Measurements from ENCODE around the gene GID8.

GID8 gene

GRCh38 chr20:62931464-62931863 is 6.5 kb upstream of the GID8 start:
- Histone ChIP-seq H2AFZ (ENCODE audit: low read depth, low read length) (no peak overlapping the region), H3K4me1 (ENCODE audit: insufficient read depth, low read length) (peaks cover 16% of the 10 kb centered on the region), H3K4me3 (ENCODE audit: low read length) (no peak overlapping the region), H3K27me3 (ENCODE audit: insufficient read depth, low read length) (no peaks in the 10 kb centered on the region), H3K9me3 (ENCODE audit: low read length) (no peaks in the 10 kb centered on the region), H3K36me3 (ENCODE audit: insufficient read depth, low read length) (peaks cover 27% of the 10 kb centered on the region)

GRCh38 chr20:62933966-62934365 is 4.0 kb upstream of the GID8 start:
- Histone ChIP-seq H2AFZ (ENCODE audit: low read depth, low read length) (no peak overlapping the region), H3K4me3 (ENCODE audit: low read length) (no peak overlapping the region), H3K9me3 (ENCODE audit: low read length) (no peaks in the 10 kb centered on the region), H3K4me1 (ENCODE audit: insufficient read depth, low read length) (peaks cover 9% of the 10 kb centered on the region), H3K36me3 (ENCODE audit: insufficient read depth, low read length) (peaks cover 27% of the 10 kb centered on the region), H3K27me3 (ENCODE audit: insufficient read depth, low read length) (no peaks in the 10 kb centered on the region)

GRCh38 chr20:62935204-62935967 is 2.6 kb upstream of the GID8 start:
- H3K9me3 ChIP-seq (ENCODE audit: low read length) = no peaks in the 10 kb centered on the region
- H3K4me1 ChIP-seq (ENCODE audit: insufficient read depth, low read length) = peaks cover 18% of the 10 kb centered on the region
- H2AFZ ChIP-seq (ENCODE audit: low read depth, low read length) = no peak overlapping the region
- peaks cover 27% of the 10 kb centered on the region for H3K36me3 ChIP-seq (ENCODE audit: insufficient read depth, low read length)
- no peak overlapping the region for H3K4me3 ChIP-seq (ENCODE audit: low read length)
- H3K27me3 ChIP-seq (ENCODE audit: insufficient read depth, low read length) = no peaks in the 10 kb centered on the region

- Histone ChIP-seq H3K4me3 (ENCODE audit: low read length) (peak overlapping the region; percentile 94), H3K9me3 (ENCODE audit: low read length) (no peaks in the 10 kb centered on the region), H3K4me1 (ENCODE audit: insufficient read depth, low read length) (peaks cover 18% of the 10 kb centered on the region), H2AFZ (ENCODE audit: low read depth, low read length) (no peak overlapping the region), H3K36me3 (ENCODE audit: insufficient read depth, low read length) (peaks cover 30% of the 10 kb centered on the region), H3K27me3 (ENCODE audit: insufficient read depth, low read length) (no peaks in the 10 kb centered on the region)
These were observed 1.9 kb upstream of the GID8 start for GRCh38 chr20:62935968-62936585.

- Histone ChIP-seq H3K27me3 (ENCODE audit: insufficient read depth, low read length) (no peaks in the 10 kb centered on the region), H3K36me3 (ENCODE audit: insufficient read depth, low read length) (peaks cover 44% of the 10 kb centered on the region), H3K4me3 (ENCODE audit: low read length) (peak overlapping the region; percentile 94), H3K4me1 (ENCODE audit: insufficient read depth, low read length) (peaks cover 18% of the 10 kb centered on the region), H3K9me3 (ENCODE audit: low read length) (no peaks in the 10 kb centered on the region), H2AFZ (ENCODE audit: low read depth, low read length) (no peak overlapping the region)
These were observed 461 bp upstream of the GID8 start for GRCh38 chr20:62937268-62938104.

- Histone ChIP-seq H2AFZ (ENCODE audit: low read depth, low read length) (no peak overlapping the region), H3K4me1 (ENCODE audit: insufficient read depth, low read length) (peaks cover 12% of the 10 kb centered on the region), H3K27me3 (ENCODE audit: insufficient read depth, low read length) (no peaks in the 10 kb centered on the region), H3K9me3 (ENCODE audit: low read length) (no peaks in the 10 kb centered on the region), H3K4me3 (ENCODE audit: low read length) (no peak overlapping the region), H3K36me3 (ENCODE audit: insufficient read depth, low read length) (peaks cover 49% of the 10 kb centered on the region)
These were observed 2.9 kb downstream of the GID8 start for GRCh38 chr20:62940875-62941274.

GRCh38 chr20:62941792-62942191 is 3.8 kb downstream of the GID8 start:
- Histone ChIP-seq H3K4me3 (ENCODE audit: low read length) (no peak overlapping the region), H3K4me1 (ENCODE audit: insufficient read depth, low read length) (peaks cover 10% of the 10 kb centered on the region), H3K36me3 (ENCODE audit: insufficient read depth, low read length) (peaks cover 58% of the 10 kb centered on the region), H2AFZ (ENCODE audit: low read depth, low read length) (no peak overlapping the region), H3K27me3 (ENCODE audit: insufficient read depth, low read length) (no peaks in the 10 kb centered on the region), H3K9me3 (ENCODE audit: low read length) (peaks cover under 1% of the 10 kb centered on the region)

- Histone ChIP-seq H3K4me1 (ENCODE audit: insufficient read depth, low read length) (peaks cover 10% of the 10 kb centered on the region), H3K27me3 (ENCODE audit: insufficient read depth, low read length) (no peaks in the 10 kb centered on the region), H3K9me3 (ENCODE audit: low read length) (peaks cover 2% of the 10 kb centered on the region), H2AFZ (ENCODE audit: low read depth, low read length) (no peak overlapping the region), H3K4me3 (ENCODE audit: low read length) (no peak overlapping the region), H3K36me3 (ENCODE audit: insufficient read depth, low read length) (peaks cover 64% of the 10 kb centered on the region)
These were observed 4.5 kb downstream of the GID8 start for GRCh38 chr20:62942456-62942855.

GRCh38 chr20:62943396-62943795 is 5.4 kb downstream of the GID8 start:
- Histone ChIP-seq H3K9me3 (ENCODE audit: low read length) (peaks cover 8% of the 10 kb centered on the region), H2AFZ (ENCODE audit: low read depth, low read length) (no peak overlapping the region), H3K4me1 (ENCODE audit: insufficient read depth, low read length) (peaks cover 10% of the 10 kb centered on the region), H3K4me3 (ENCODE audit: low read length) (no peak overlapping the region), H3K36me3 (ENCODE audit: insufficient read depth, low read length) (peaks cover 73% of the 10 kb centered on the region), H3K27me3 (ENCODE audit: insufficient read depth, low read length) (no peaks in the 10 kb centered on the region)

- Histone ChIP-seq H3K9me3 (ENCODE audit: low read length) (peaks cover 13% of the 10 kb centered on the region), H3K27me3 (ENCODE audit: insufficient read depth, low read length) (no peaks in the 10 kb centered on the region), H3K4me1 (ENCODE audit: insufficient read depth, low read length) (peaks cover 7% of the 10 kb centered on the region), H3K36me3 (ENCODE audit: insufficient read depth, low read length) (peaks cover 78% of the 10 kb centered on the region), H2AFZ (ENCODE audit: low read depth, low read length) (no peak overlapping the region), H3K4me3 (ENCODE audit: low read length) (no peak overlapping the region)
These were observed 6.2 kb downstream of the GID8 start for GRCh38 chr20:62944184-62944583.

GRCh38 chr20:62944746-62945145 is 6.8 kb downstream of the GID8 start:
- Histone ChIP-seq H3K9me3 (ENCODE audit: low read length) (peaks cover 14% of the 10 kb centered on the region), H3K27me3 (ENCODE audit: insufficient read depth, low read length) (no peaks in the 10 kb centered on the region), H2AFZ (ENCODE audit: low read depth, low read length) (no peak overlapping the region), H3K4me3 (ENCODE audit: low read length) (no peak overlapping the region), H3K36me3 (ENCODE audit: insufficient read depth, low read length) (peaks cover 80% of the 10 kb centered on the region), H3K4me1 (ENCODE audit: insufficient read depth, low read length) (peaks cover under 1% of the 10 kb centered on the region)

GRCh38 chr20:62945771-62946339 is 7.9 kb downstream of the GID8 start:
- Histone ChIP-seq H3K9me3 (ENCODE audit: low read length) (peaks cover 14% of the 10 kb centered on the region), H3K27me3 (ENCODE audit: insufficient read depth, low read length) (no peaks in the 10 kb centered on the region), H3K4me1 (ENCODE audit: insufficient read depth, low read length) (no peaks in the 10 kb centered on the region), H3K36me3 (ENCODE audit: insufficient read depth, low read length) (peaks cover 85% of the 10 kb centered on the region), H2AFZ (ENCODE audit: low read depth, low read length) (no peak overlapping the region), H3K4me3 (ENCODE audit: low read length) (no peak overlapping the region)

- Histone ChIP-seq H3K36me3 (ENCODE audit: insufficient read depth, low read length) (peaks cover 76% of the 10 kb centered on the region), H3K4me3 (ENCODE audit: low read length) (no peak overlapping the region), H3K9me3 (ENCODE audit: low read length) (peaks cover 14% of the 10 kb centered on the region), H2AFZ (ENCODE audit: low read depth, low read length) (no peak overlapping the region), H3K4me1 (ENCODE audit: insufficient read depth, low read length) (no peaks in the 10 kb centered on the region), H3K27me3 (ENCODE audit: insufficient read depth, low read length) (no peaks in the 10 kb centered on the region)
These were observed 9.0 kb downstream of the GID8 start for GRCh38 chr20:62946918-62947317.
